ENCODE data around the gene OLR1.

OLR1 gene

GRCh38 chr12:10214136-10214894, 42.4 kb upstream of the OLR1 start:
- no peak for DNase-seq (ENCODE audit: extremely low read depth, insufficient read length)
- Histone ChIP-seq H3K4me3 (replicated peaks; ENCODE audit: low read depth, low read length) (no peak overlapping the region), H3K36me3 (ENCODE audit: control insufficient read depth, insufficient read depth, low read length) (no peaks in the 10 kb centered on the region), H3K27me3 (replicated peaks; ENCODE audit: control insufficient read depth, insufficient read depth, low read length) (no peaks in the 10 kb centered on the region; the same call in 1 of the 2 replicates)
- no peak for TF ChIP-seq CTCF (IDR thresholded peaks at IDR 0.05; ENCODE audit: insufficient read depth, low read length, poor library complexity, severe bottlenecking)

- Histone ChIP-seq H3K27me3 (replicated peaks; ENCODE audit: control insufficient read depth, insufficient read depth, low read length) (no peaks in the 10 kb centered on the region; the same call in 1 of the 2 replicates), H3K4me3 (replicated peaks; ENCODE audit: low read depth, low read length) (peak overlapping the region; percentile 64), H3K36me3 (ENCODE audit: control insufficient read depth, insufficient read depth, low read length) (no peaks in the 10 kb centered on the region)
- peak; percentile 34 for DNase-seq (ENCODE audit: extremely low read depth, insufficient read length)
- TF ChIP-seq CTCF (IDR thresholded peaks at IDR 0.05; ENCODE audit: insufficient read depth, low read length, poor library complexity, severe bottlenecking): no peak
These were observed 41.5 kb upstream of the OLR1 start for GRCh38 chr12:10213168-10214135.

GRCh38 chr12:10212739-10213131, 40.8 kb upstream of the OLR1 start, which contains the start of gene GABARAPL1:
Gene GABARAPL1, plus strand, starts transcription at chr12:10212877. Its CDS starts 253 bp downstream, at chr12:10213130.
- DNase-seq (ENCODE audit: extremely low read depth, insufficient read length): peak; percentile 57

GRCh38 chr12:10211940-10212738, 40.2 kb upstream of the OLR1 start:
- TF ChIP-seq CTCF (IDR thresholded peaks at IDR 0.05; ENCODE audit: insufficient read depth, low read length, poor library complexity, severe bottlenecking): no peak
- H3K36me3 ChIP-seq (ENCODE audit: control insufficient read depth, insufficient read depth, low read length): no peaks in the 10 kb centered on the region
- H3K27me3 ChIP-seq (replicated peaks; ENCODE audit: control insufficient read depth, insufficient read depth, low read length): no peaks in the 10 kb centered on the region; the same call in 1 of the 2 replicates
- H3K4me3 ChIP-seq (replicated peaks; ENCODE audit: low read depth, low read length): peak overlapping the region; percentile 64
- peak; percentile 55 for DNase-seq (ENCODE audit: extremely low read depth, insufficient read length)

More at GRCh38 chr12:10212739-10213131, 40.8 kb upstream of the OLR1 start, which contains the start of gene GABARAPL1:
- peak within 1 kb of the TSS; percentile 64 for H3K4me3 ChIP-seq (replicated peaks; ENCODE audit: low read depth, low read length)
- H3K36me3 ChIP-seq (ENCODE audit: control insufficient read depth, insufficient read depth, low read length): no peaks in the 10 kb centered on the region
- no peaks in the 10 kb centered on the region; the same call in 1 of the 2 replicates for H3K27me3 ChIP-seq (replicated peaks; ENCODE audit: control insufficient read depth, insufficient read depth, low read length)
- TF ChIP-seq CTCF (IDR thresholded peaks at IDR 0.05; ENCODE audit: insufficient read depth, low read length, poor library complexity, severe bottlenecking): no peak

Measured in GM06990 (cell line).